H1 (cell line): ENCODE data around the gene ERCC1.

Experiments used
- CHD2 ChIP-seq: IDR thresholded peaks from 2 replicates; pipeline ENCODE4 v1.6.1; 2012; ENCODE audit warnings: low read length, improper control_type of control experiment
- CTCF ChIP-seq, 3 experiments: IDR thresholded peaks; 1 replicate in 2 of 3; 2 replicates in 1 of 3; pipeline versions ENCODE4 v1.5.1 to v1.6.1; 2011; ENCODE audit warnings: low read length in 3 of 3, mild to moderate bottlenecking in 3 of 3, inconsistent platforms in 2 of 3, low read depth in 1 of 3, moderate library complexity in 1 of 3; ENCODE audit not compliant: insufficient read depth in 1 of 3; ENCODE audit errors: control extremely low read depth in 1 of 3
- EP300 ChIP-seq, 2 experiments: IDR thresholded peaks; 1 replicate in 1 of 2; 2 replicates in 1 of 2; pipeline ENCODE4 v1.6.1; 2011 to 2012; ENCODE audit warnings: low read depth in 2 of 2, low read length in 2 of 2, mild to moderate bottlenecking in 2 of 2, borderline replicate concordance in 1 of 2, inconsistent platforms in 1 of 2, moderate library complexity in 1 of 2
- EZH2 ChIP-seq: fragments of 200-600 bp; sonication (generic); IDR thresholded peaks from 2 replicates; pipeline ENCODE4 v1.7.1; 2012; ENCODE audit warnings: low read depth, mild to moderate bottlenecking, moderate library complexity, low read length, inconsistent platforms; ENCODE audit not compliant: severe bottlenecking
- POLR2A ChIP-seq, 2 experiments: IDR thresholded peaks; 1 replicate in 1 of 2; 2 replicates in 1 of 2; pipeline ENCODE4 v1.6.1; 2011; ENCODE audit warnings: low read depth in 2 of 2, low read length in 2 of 2, mild to moderate bottlenecking in 2 of 2; ENCODE audit errors: control extremely low read depth in 1 of 2
- RAD21 ChIP-seq, 2 experiments: IDR thresholded peaks in 1 of 2; conservative IDR thresholded peaks in 1 of 2; 2 replicates each; pipeline ENCODE4 v1.6.1; 2011; ENCODE audit warnings: low read depth in 2 of 2, low read length in 2 of 2, improper control_type of control experiment in 1 of 2, inconsistent platforms in 1 of 2, mild to moderate bottlenecking in 1 of 2, moderate library complexity in 1 of 2
- SP4 ChIP-seq: IDR thresholded peaks from 2 replicates; pipeline ENCODE4 v1.6.1; 2012; ENCODE audit warnings: low read length, inconsistent platforms
- SUZ12 ChIP-seq: fragments of 200-600 bp; sonication (generic); IDR thresholded peaks from 2 replicates; pipeline ENCODE4 v1.6.1; 2012; ENCODE audit warnings: mild to moderate bottlenecking, inconsistent platforms, low read length, moderate library complexity, mixed read lengths
- USF2 ChIP-seq: IDR thresholded peaks from 2 replicates; pipeline ENCODE4 v1.6.1; 2011; ENCODE audit warnings: low read length, improper control_type of control experiment

GRCh38 chr19:45464852-45465441 is 41.2 kb upstream of the ERCC1 start:
- TF ChIP-seq CTCF (IDR thresholded peaks at IDR 0.05; ENCODE audit: control extremely low read depth in 1 of 3, insufficient read depth in 1 of 3, low read depth in 1 of 3, low read length in 3 of 3) (no peak), POLR2A (IDR thresholded peaks at IDR 0.05; ENCODE audit: control extremely low read depth in 1 of 2, low read depth in 2 of 2, low read length in 2 of 2) (no peak), SUZ12 (no peak), EP300 (IDR thresholded peaks at IDR 0.05; ENCODE audit: borderline replicate concordance in 1 of 2, low read depth in 2 of 2, low read length in 2 of 2) (no peak), SP4 (no peak), CHD2 (no peak), RAD21 (IDR thresholded peaks at IDR 0.05 in 1 of 2, conservative IDR thresholded peaks at IDR 0.05 in 1 of 2; ENCODE audit: low read depth in 2 of 2, low read length in 2 of 2) (no peak), EZH2 (no peak), USF2 (no peak)
